ENCODE measurements around the gene ARMC8.

DNA sequence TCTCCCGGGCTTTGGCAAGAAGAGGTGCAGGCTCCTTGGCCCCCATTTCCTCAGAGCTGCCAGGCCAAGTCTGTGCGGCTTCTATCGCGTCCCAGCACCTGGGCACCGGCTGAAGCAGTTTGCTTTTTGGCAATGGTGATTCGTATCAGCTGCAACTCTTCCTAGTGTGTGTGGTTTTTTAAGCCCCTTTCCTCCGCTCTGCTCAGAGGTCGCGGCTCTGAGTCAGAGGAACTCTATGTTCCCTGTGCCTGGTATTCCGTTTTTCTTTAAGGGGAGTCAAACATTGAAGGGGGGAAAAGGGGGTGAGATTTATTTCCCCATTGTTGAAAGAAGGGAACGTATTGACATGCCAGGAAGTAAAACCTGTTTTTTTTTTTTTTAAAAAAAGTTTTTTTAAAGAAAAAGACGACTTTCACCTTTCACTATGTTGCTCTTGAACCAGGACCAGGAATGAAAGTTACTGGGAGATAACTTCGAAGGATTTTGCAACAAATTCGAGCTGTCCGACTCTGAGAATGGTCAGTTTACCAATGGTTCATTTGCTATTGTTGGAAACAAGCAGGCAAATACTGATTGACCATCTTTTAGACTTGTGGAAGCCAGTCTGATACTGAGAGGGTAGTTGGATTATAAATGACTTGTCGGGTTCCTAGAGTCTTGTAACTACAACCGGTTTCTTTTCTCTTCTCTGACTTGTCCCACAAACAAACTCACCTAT is 1.1 kb downstream of the ARMC8 start:
- TF ChIP-seq CTCF (IDR thresholded peaks at IDR 0.05; ENCODE audit: poor library complexity, severe bottlenecking) (no peak), EP300 (conservative IDR thresholded peaks at IDR 0.05; ENCODE audit: poor library complexity, severe bottlenecking) (no peak), RAD21 (conservative IDR thresholded peaks at IDR 0.05) (no peak), POLR2AphosphoS5 (IDR thresholded peaks at IDR 0.05) (no peak), EZH2 (IDR thresholded peaks at IDR 0.05; ENCODE audit: borderline replicate concordance, insufficient read depth, low read length, poor library complexity, severe bottlenecking) (no peak), SMC3 (conservative IDR thresholded peaks at IDR 0.05; ENCODE audit: poor library complexity) (no peak), TAF1 (IDR thresholded peaks at IDR 0.05; ENCODE audit: low read depth) (no peak)
- TF ChIP-seq, protein P1, sequence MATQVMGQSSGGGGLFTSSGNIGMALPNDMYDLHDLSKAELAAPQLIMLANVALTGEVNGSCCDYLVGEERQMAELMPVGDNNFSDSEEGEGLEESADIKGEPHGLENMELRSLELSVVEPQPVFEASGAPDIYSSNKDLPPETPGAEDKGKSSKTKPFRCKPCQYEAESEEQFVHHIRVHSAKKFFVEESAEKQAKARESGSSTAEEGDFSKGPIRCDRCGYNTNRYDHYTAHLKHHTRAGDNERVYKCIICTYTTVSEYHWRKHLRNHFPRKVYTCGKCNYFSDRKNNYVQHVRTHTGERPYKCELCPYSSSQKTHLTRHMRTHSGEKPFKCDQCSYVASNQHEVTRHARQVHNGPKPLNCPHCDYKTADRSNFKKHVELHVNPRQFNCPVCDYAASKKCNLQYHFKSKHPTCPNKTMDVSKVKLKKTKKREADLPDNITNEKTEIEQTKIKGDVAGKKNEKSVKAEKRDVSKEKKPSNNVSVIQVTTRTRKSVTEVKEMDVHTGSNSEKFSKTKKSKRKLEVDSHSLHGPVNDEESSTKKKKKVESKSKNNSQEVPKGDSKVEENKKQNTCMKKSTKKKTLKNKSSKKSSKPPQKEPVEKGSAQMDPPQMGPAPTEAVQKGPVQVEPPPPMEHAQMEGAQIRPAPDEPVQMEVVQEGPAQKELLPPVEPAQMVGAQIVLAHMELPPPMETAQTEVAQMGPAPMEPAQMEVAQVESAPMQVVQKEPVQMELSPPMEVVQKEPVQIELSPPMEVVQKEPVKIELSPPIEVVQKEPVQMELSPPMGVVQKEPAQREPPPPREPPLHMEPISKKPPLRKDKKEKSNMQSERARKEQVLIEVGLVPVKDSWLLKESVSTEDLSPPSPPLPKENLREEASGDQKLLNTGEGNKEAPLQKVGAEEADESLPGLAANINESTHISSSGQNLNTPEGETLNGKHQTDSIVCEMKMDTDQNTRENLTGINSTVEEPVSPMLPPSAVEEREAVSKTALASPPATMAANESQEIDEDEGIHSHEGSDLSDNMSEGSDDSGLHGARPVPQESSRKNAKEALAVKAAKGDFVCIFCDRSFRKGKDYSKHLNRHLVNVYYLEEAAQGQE (IDR thresholded peaks at IDR 0.05; ENCODE audit: borderline replicate concordance), result no peak
